Measurements from ENCODE around the gene TOX3.

- no peak for TF ChIP-seq POLR2AphosphoS5 (IDR thresholded peaks at IDR 0.05)
- no peak for TF ChIP-seq CTCF (IDR thresholded peaks at IDR 0.05)
- no peak for TF ChIP-seq POLR2A (IDR thresholded peaks at IDR 0.05)
- no peak for TF ChIP-seq EP300 (IDR thresholded peaks at IDR 0.05; ENCODE audit: low read depth)
Measured at GRCh38 chr16:52433643-52434042, 113.3 kb downstream of the TOX3 start.
